GM12874 (cell line): ENCODE results near the gene MYMK.

ENCODE experiments used
- CTCF ChIP-seq: IDR thresholded peaks from 2 replicates; pipeline ENCODE4 v1.5.1; 2011; ENCODE audit warnings: low read depth, mild to moderate bottlenecking, control low read depth, low read length, moderate library complexity; ENCODE audit not compliant: insufficient read depth

MYMK gene

GRCh38 chr9:133524679-133525228 is at the start of gene MYMK:
Gene MYMK, minus strand, starts transcription at chr9:133524959. Its CDS starts 115 bp downstream, at chr9:133524844.
- no peak for TF ChIP-seq CTCF

GRCh38 chr9:133573791-133574515 is 49.2 kb upstream of the MYMK start:
- no peak for TF ChIP-seq CTCF

GRCh38 chr9:133572821-133573361 is 48.1 kb upstream of the MYMK start:
- no peak for TF ChIP-seq CTCF

GRCh38 chr9:133571896-133572595 is 47.3 kb upstream of the MYMK start:
- no peak for TF ChIP-seq CTCF

GRCh38 chr9:133571391-133571890 is 46.7 kb upstream of the MYMK start:
- no peak for TF ChIP-seq CTCF

- no peak for TF ChIP-seq CTCF
These were observed 45.9 kb upstream of the MYMK start for GRCh38 chr9:133570691-133571080.
